H1 (cell line): ENCODE measurements around the gene MRPS27. TPM values are rescaled to one million over a fixed set of nuclear protein-coding genes. Genes with fewer than 3 reads are reported as not detected.
"Not testable (repeated sequence)": the region's sequence is repeated elsewhere in the genome, so short reads cannot be mapped to it uniquely, and the experiment has no call there.

Source experiments
- CTCF ChIA-PET: fragments of 300-600 bp; sonication (Branson Sonifier 250); formaldehyde crosslinking; loops from one replicate; lab custom pipeline; 2021; ENCODE audit not compliant: partially characterized antibody; lab: Charles Lee
- POLR2A ChIA-PET: fragments of 300-600 bp; sonication (Branson Sonifier 250); formaldehyde crosslinking; loops from one replicate; lab custom pipeline; 2021; ENCODE audit warnings: inconsistent platforms; ENCODE audit not compliant: partially characterized antibody; lab: Charles Lee
- DNase-seq, 2 experiments: peaks; one replicate each; pipeline versions ENCODE4 v3.0.0 to v3.0.0-alpha.2; 2010 to 2022; ENCODE audit warnings: low spot score in 2 of 2, low read depth in 1 of 2, mixed read lengths in 1 of 2
- FAIRE-seq: peaks from 2 replicates; lab custom pipeline; 2011; peaks lifted over from hg19 to GRCh38; lab: Jason Lieb, UNC
- H2AFZ ChIP-seq: 2 replicates; pipeline ENCODE4 v1.8.1; 2012; ENCODE audit warnings: low read length, inconsistent platforms
- H2AK5ac ChIP-seq: 2 replicates; pipeline ENCODE4 v1.6.1; 2013; ENCODE audit warnings: low read depth, low read length
- H2BK120ac ChIP-seq: replicated peaks from 2 replicates; pipeline ENCODE3; 2013; ENCODE audit warnings: low read depth, low read length, inconsistent platforms
- H2BK12ac ChIP-seq: 2 replicates; pipeline ENCODE4 v1.6.1; 2013; ENCODE audit warnings: low read depth, low read length
- H2BK15ac ChIP-seq: 2 replicates; pipeline ENCODE4 v1.6.1; 2013; ENCODE audit warnings: low read length
- H2BK20ac ChIP-seq: 2 replicates; pipeline ENCODE4 v1.6.1; 2013; ENCODE audit warnings: low read length
- H2BK5ac ChIP-seq: 2 replicates; pipeline ENCODE4 v1.6.1; 2013; ENCODE audit warnings: low read depth, low read length
- H3K14ac ChIP-seq: 2 replicates; pipeline ENCODE4 v1.6.1; 2013; ENCODE audit warnings: inconsistent platforms; ENCODE audit not compliant: insufficient read length
- H3K18ac ChIP-seq: 2 replicates; pipeline ENCODE4 v1.6.1; 2013; ENCODE audit warnings: low read length; ENCODE audit errors: extremely low read depth
- H3K23ac ChIP-seq: 2 replicates; pipeline ENCODE4 v1.6.1; 2013; ENCODE audit warnings: inconsistent platforms; ENCODE audit not compliant: insufficient read length
- H3K23me2 ChIP-seq: 2 replicates; pipeline ENCODE4 v1.6.1; 2013; ENCODE audit warnings: low read depth, low read length
- H3K27ac ChIP-seq: 2 replicates; pipeline ENCODE4 v1.6.1; 2011; ENCODE audit warnings: low read depth, low read length, inconsistent platforms
- H3K27me3 ChIP-seq, 4 experiments: replicated peaks in 1 of 4; 1 replicate in 1 of 4; 2 replicates in 3 of 4; pipeline versions ENCODE4 v1.6.1 to v1.8.1; 2011 to 2013; ENCODE audit warnings: low read length in 3 of 4, mild to moderate bottlenecking in 3 of 4, inconsistent platforms in 2 of 4, mixed read lengths in 2 of 4, moderate library complexity in 1 of 4; ENCODE audit not compliant: control insufficient read depth in 3 of 4, insufficient read depth in 3 of 4; ENCODE audit errors: extremely low read depth in 1 of 4
- H3K36me3 ChIP-seq, 4 experiments: 2 replicates each; pipeline versions ENCODE4 v1.6.1 to v1.8.1; 2011 to 2013; ENCODE audit warnings: mild to moderate bottlenecking in 4 of 4, low read length in 3 of 4, moderate library complexity in 2 of 4, control low read depth in 1 of 4, inconsistent platforms in 1 of 4; ENCODE audit not compliant: insufficient read depth in 4 of 4, control insufficient read depth in 2 of 4
- H3K4ac ChIP-seq: replicated peaks from 2 replicates; pipeline ENCODE3; 2013; ENCODE audit warnings: low read length, low read depth, mixed read lengths, inconsistent platforms; ENCODE audit not compliant: insufficient read length
- H3K4me1 ChIP-seq, 4 experiments: replicated peaks in 1 of 4; 1 replicate in 1 of 4; 2 replicates in 3 of 4; pipeline versions ENCODE4 v1.6.1 to v1.8.1; 2011 to 2013; ENCODE audit warnings: low read length in 3 of 4, inconsistent platforms in 2 of 4, mixed read lengths in 1 of 4; ENCODE audit not compliant: insufficient read depth in 4 of 4, control insufficient read depth in 3 of 4
- H3K4me2 ChIP-seq, 2 experiments: 2 replicates each; pipeline versions ENCODE4 v1.6.1 to v1.8.1; 2011 to 2013; ENCODE audit warnings: low read depth in 2 of 2, low read length in 2 of 2, control low read depth in 1 of 2, inconsistent platforms in 1 of 2, mild to moderate bottlenecking in 1 of 2; ENCODE audit not compliant: insufficient read depth in 1 of 2
- H3K4me3 ChIP-seq, 4 experiments: fragments of 200-600, 300-600 bp in 1 of 4; sonication (generic), shearing (Covaris generic), sonication (Bioruptor Twin) in 1 of 4; 2 replicates each; pipeline versions ENCODE4 v1.5.1 to v1.8.1; 2011 to 2016; ENCODE audit warnings: low read length in 4 of 4, low read depth in 3 of 4, control low read depth in 2 of 4, inconsistent platforms in 2 of 4, mild to moderate bottlenecking in 2 of 4, mixed read lengths in 1 of 4, moderate library complexity in 1 of 4; ENCODE audit not compliant: insufficient read depth in 2 of 4; ENCODE audit errors: extremely low read depth in 1 of 4
- H3K56ac ChIP-seq: replicated peaks from 2 replicates; pipeline ENCODE3; 2013; ENCODE audit warnings: low read depth, mild to moderate bottlenecking, mixed read lengths, low read length, inconsistent platforms; ENCODE audit not compliant: insufficient read length
- H3K79me1 ChIP-seq: 2 replicates; pipeline ENCODE4 v1.6.1; 2013; ENCODE audit warnings: low read depth, low read length, control low read depth
- H3K79me2 ChIP-seq, 2 experiments: 2 replicates each; pipeline versions ENCODE4 v1.6.1 to v1.8.1; 2012 to 2013; ENCODE audit warnings: low read length in 2 of 2, mild to moderate bottlenecking in 2 of 2, inconsistent platforms in 1 of 2; ENCODE audit not compliant: insufficient read depth in 2 of 2, control insufficient read depth in 1 of 2
- H3K9ac ChIP-seq, 4 experiments: replicated peaks in 1 of 4; 1 replicate in 1 of 4; 2 replicates in 3 of 4; pipeline versions ENCODE4 v1.6.1 to v1.8.1; 2011 to 2013; ENCODE audit warnings: low read depth in 3 of 4, low read length in 3 of 4, control low read depth in 2 of 4, mild to moderate bottlenecking in 2 of 4, moderate library complexity in 2 of 4, inconsistent platforms in 1 of 4; ENCODE audit errors: extremely low read depth in 1 of 4
- H3K9me3 ChIP-seq, 2 experiments: 2 replicates each; pipeline versions ENCODE4 v1.6.1 to v1.8.1; 2012 to 2013; ENCODE audit warnings: mild to moderate bottlenecking in 2 of 2, moderate library complexity in 2 of 2, control low read depth in 1 of 2, inconsistent platforms in 1 of 2, low read depth in 1 of 2, low read length in 1 of 2, mixed read lengths in 1 of 2; ENCODE audit not compliant: insufficient read depth in 2 of 2
- H4K20me1 ChIP-seq, 2 experiments: replicated peaks in 1 of 2; 2 replicates each; pipeline versions ENCODE3 to v1.8.1; 2011 to 2013; ENCODE audit warnings: inconsistent platforms in 2 of 2, low read length in 2 of 2, mild to moderate bottlenecking in 1 of 2; ENCODE audit not compliant: insufficient read depth in 2 of 2, control insufficient read depth in 1 of 2
- H4K5ac ChIP-seq: 2 replicates; pipeline ENCODE4 v1.6.1; 2013; ENCODE audit warnings: low read length, low read depth, mixed read lengths, inconsistent platforms; ENCODE audit not compliant: insufficient read length
- H4K8ac ChIP-seq: 2 replicates; pipeline ENCODE4 v1.8.0; 2013; ENCODE audit warnings: mild to moderate bottlenecking, moderate library complexity, low read length, inconsistent platforms; ENCODE audit not compliant: insufficient read depth; ENCODE audit errors: extremely low read depth
- H4K91ac ChIP-seq: replicated peaks from 2 replicates; pipeline ENCODE3; 2013; ENCODE audit warnings: low read length, mixed read lengths, inconsistent platforms; ENCODE audit not compliant: insufficient read length
- CBX5 ChIP-seq: fragments of 300-800, 300-1000 bp; sonication (generic); IDR thresholded peaks from 2 replicates; pipeline ENCODE4 v1.7.1; 2016; ENCODE audit warnings: antibody characterized with exemption, low read length, low read depth
- CHD1 ChIP-seq: IDR thresholded peaks from 2 replicates; pipeline ENCODE4 v1.6.1; 2012; ENCODE audit warnings: low read depth, low read length, improper control_type of control experiment
- WGBS, 2 experiments: shearing (Covaris generic) in 1 of 2; methylation state at CpG; one replicate each; pipeline versions ENCODE4 v1.1.6 to v1.1.7; 2013 to 2015; ENCODE audit warnings: low lambda C conversion rate in 2 of 2, mixed read lengths in 2 of 2, inconsistent platforms in 1 of 2, low coverage in 1 of 2, missing lambda C conversion rate in 1 of 2; ENCODE audit not compliant: insufficient replicate concordance in 2 of 2, insufficient coverage in 1 of 2, insufficient read length in 1 of 2; ENCODE audit errors: extremely low coverage in 1 of 2, missing lambda C conversion rate in 1 of 2; 5-methylcytosine and 5-hydroxymethylcytosine counted together
- polyA plus RNA-seq, 7 experiments: library from polyadenylated mRNA; depleted of rRNA in 3 of 7; stranded (reverse) in 5 of 7; unstranded in 2 of 7; fragments of >200 nt in 5 of 7; fragments of 200-250 nt in 2 of 7; gene quantifications; 1 replicate in 5 of 7; 2 replicates in 1 of 7; 4 replicates in 1 of 7; pipeline versions ENCODE4 v1.2.1 to v1.2.3, GENCODE V29; 2011 to 2013; ENCODE audit warnings: missing spikeins in 2 of 7, mixed read lengths in 2 of 7
- total RNA-seq: library from RNA; stranded (reverse); fragmentation: NEBNext Ultra II Directional; extraction: Animal tissue kit (Norgen Biotek cat#: 25700); gene quantifications from 2 replicates; pipeline ENCODE4 v1.2.1, GENCODE V29; 2021

MRPS27 gene
- total and polyA plus RNA-seq, 2 of the 8 experiments (the other 6 are each of a cell fraction or from before 2014, with no cell fraction given), result 93.2 to 102 TPM

DNA sequence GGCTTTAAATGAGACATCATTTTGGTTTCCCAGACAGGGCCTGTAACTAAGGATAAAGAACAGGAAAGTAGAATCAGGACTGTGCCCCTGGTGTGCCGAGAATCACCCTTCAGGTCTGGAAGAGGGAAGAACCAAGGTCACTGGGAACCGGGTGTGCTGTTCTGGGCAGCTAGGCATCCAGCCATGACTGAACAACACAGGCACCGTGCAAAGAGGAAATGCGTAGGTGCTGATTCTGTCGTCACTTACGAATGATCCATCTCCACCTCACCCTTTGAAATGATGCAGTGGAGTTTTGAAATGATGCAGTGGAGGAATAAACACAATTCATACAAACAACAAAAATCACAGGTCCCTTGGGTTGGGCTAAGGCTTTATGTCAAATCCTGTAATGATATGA is 148.4 kb downstream of the MRPS27 start (continued):
- TF ChIP-seq CBX5, result no peak
- no peak for TF ChIP-seq CHD1

DNA sequence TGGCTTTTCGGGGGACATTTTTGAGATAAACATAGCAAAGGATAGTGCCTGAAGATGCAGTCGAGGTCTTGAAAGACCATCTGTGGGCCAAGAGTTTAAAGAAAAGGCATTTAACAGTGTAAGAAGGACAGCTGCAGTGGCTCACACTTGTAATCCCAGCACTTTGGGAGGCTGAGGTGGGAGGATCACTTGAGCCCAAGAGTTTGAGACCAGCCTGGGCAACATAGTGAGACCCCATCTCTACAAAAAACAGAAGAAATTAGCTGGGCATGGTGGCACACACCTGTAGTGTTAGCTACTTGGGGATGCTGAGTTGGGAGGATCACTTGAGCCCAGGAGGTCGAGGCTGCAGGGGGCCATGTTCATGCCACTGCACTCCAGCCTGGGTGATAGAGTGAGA is 148.9 kb downstream of the MRPS27 start:
- H3K9me3 ChIP-seq, H3K27ac ChIP-seq, FAIRE-seq, H3K79me2 ChIP-seq, H4K91ac ChIP-seq, H2AFZ ChIP-seq, H4K20me1 ChIP-seq, H2BK12ac ChIP-seq, H2BK5ac ChIP-seq, H3K9ac ChIP-seq, H4K8ac ChIP-seq, H3K4me3 ChIP-seq, H3K14ac ChIP-seq, H3K18ac ChIP-seq, H3K79me1 ChIP-seq, H2AK5ac ChIP-seq, H2BK120ac ChIP-seq, H3K4me2 ChIP-seq, H4K5ac ChIP-seq, H2BK15ac ChIP-seq, H3K56ac ChIP-seq, POLR2A ChIA-PET, H3K27me3 ChIP-seq, H3K4ac ChIP-seq, H3K36me3 ChIP-seq, H2BK20ac ChIP-seq, DNase-seq, H3K23ac ChIP-seq, H3K23me2 ChIP-seq: not testable (repeated sequence)
- H3K4me1 ChIP-seq, result peaks cover 2 to 17% (median 14%) of the 10 kb centered on the region in 4 experiments; a peak in 6 of 7 replicates
- 94% methylated on average over 3 of the region's 3 CpGs; no CpG with 5 or more reads in 1 of the 2 experiments for WGBS, 2 experiments
- CTCF ChIA-PET, result interaction anchor here (1.5 kb wide), 1 partner anchor 92 kb away, joined by 3 read pairs; no protein-coding TSS in a partner anchor
